Activated CD8-positive, alpha-beta memory T cell treated with anti-CD3 and anti-CD28 coated beads for 48 hours (primary cell): ENCODE results near the gene CEMIP2.
A peak's percentile ranks its signal among the peaks of the same experiment; 100 is the strongest.
"Not testable (repeated sequence)": the region's sequence is repeated elsewhere in the genome, so short reads cannot be mapped to it uniquely, and the experiment has no call there.

ENCODE experiments used
- DNase-seq, 3 experiments: peaks; one replicate each; pipeline ENCODE4 v3.0.0-alpha.2; 2020; ENCODE audit warnings: low read depth in 2 of 3, low spot score in 2 of 3

CEMIP2 gene

GRCh38 chr9:71768388-71769174 lies at the start of gene CEMIP2:
TSS of gene CEMIP2 (minus strand) at chr9:71768513. CDS start at chr9:71750373, 18,140 bp downstream.
- peak; percentile 64 to 81 (median 71) for DNase-seq

- DNase-seq = no peak
Observed at GRCh38 chr9:71816916-71817451, 48.7 kb upstream of the CEMIP2 start.

GRCh38 chr9:71814815-71815214 lies 46.5 kb upstream of the CEMIP2 start:
- DNase-seq = no peak

DNA sequence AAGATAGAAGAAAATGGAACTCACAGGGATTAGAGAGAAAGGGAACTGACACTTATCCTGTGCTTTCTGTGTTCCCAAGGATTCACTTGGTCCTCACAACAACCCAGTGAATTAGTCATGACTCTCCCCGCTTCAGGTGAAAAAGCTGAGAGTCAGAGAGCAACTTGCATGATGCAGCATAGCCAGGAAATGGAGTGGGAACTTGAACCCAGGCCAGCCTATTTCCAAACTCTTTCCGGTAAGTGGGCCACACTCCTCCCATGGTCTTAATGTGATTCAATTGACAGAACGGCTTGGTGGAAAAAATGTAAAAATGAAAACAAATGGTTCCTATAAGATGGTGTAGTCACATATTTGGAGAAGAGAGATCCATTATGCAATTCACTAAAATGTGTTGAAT lies 45.9 kb upstream of the CEMIP2 start:
- no peak for DNase-seq

DNA sequence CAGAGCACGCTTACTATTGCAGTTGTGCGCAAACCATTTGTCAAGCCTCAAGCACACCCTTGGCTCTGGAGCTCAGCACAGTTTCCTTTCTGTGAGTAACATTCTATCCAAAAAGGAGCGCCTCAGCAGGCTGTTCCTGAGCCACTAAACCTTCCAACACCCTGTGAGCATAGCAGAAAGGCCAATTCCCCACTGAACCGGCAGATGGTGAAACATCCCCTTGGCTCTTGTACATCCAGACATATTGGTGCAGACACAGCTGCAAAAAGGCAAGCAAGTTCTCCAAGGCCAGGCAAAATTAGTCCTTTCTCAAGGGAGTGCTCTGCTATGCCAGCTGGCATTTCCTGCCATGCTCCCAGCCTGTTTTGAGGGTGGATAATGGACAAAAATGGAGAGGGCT lies 44.1 kb upstream of the CEMIP2 start:
- DNase-seq = no peak

- DNase-seq = no peak
Observed at GRCh38 chr9:71808068-71808467, 39.8 kb upstream of the CEMIP2 start.

DNA sequence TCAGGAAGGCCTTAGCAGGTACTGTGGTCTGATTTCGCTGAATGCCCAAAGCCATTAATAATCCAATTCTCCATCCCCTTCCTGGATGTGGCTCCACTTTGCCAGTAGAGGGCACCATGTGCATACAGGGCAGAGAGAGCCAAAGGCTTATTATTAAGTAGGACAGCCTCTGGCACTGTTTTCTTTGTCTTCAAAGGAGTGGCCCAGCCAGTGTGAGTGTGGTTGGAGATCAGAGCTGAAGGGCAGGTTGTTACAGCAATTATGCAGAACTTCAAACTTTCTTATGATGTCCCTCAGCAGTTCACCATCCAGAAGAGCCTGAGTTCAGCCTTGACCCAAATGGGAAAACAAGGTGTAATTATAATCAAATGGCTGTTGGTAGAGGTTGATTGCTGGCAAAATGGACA lies 38.6 kb upstream of the CEMIP2 start:
- DNase-seq = no peak

DNA sequence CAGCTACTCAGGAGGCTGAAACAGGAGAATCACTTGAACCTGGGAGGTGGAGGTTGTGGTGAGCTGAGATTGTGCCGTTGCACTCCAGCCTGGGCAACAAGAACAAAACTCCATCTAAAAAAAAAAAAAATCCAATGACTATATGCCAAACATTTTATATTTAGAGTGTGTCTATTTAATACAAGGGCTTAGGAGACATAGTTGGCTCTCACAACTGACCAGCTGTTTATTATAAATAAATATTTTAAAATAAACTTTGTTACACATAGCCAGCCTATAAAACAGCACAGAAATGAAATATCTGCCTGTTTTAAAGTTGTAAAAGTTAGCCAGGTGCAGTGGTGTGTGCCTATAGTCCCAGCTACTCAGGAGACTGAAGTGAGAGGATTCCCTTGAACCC lies 36.8 kb upstream of the CEMIP2 start:
- not testable (repeated sequence) for DNase-seq

DNA sequence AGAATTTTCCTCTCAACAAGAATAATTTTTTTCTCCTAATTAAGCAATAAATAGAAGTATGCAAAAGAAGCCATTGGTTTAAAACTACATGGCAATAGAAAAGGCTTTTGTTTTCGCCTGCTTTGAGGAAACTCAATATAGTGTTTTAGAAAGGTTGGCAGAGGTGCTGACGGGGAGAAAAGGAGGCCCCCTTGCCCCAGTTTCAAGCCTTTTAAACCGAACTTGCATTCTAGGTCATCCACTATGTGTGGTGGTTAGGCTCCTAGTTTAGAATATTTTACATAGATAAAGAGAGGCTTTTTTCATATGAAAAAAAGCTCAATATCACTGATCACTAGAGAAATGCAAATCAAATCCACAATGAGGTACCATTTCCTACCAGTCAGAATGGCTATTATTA lies 33.5 kb upstream of the CEMIP2 start:
- DNase-seq = no peak

- DNase-seq = no peak
Observed at GRCh38 chr9:71797266-71797665, 29.0 kb upstream of the CEMIP2 start.

DNA sequence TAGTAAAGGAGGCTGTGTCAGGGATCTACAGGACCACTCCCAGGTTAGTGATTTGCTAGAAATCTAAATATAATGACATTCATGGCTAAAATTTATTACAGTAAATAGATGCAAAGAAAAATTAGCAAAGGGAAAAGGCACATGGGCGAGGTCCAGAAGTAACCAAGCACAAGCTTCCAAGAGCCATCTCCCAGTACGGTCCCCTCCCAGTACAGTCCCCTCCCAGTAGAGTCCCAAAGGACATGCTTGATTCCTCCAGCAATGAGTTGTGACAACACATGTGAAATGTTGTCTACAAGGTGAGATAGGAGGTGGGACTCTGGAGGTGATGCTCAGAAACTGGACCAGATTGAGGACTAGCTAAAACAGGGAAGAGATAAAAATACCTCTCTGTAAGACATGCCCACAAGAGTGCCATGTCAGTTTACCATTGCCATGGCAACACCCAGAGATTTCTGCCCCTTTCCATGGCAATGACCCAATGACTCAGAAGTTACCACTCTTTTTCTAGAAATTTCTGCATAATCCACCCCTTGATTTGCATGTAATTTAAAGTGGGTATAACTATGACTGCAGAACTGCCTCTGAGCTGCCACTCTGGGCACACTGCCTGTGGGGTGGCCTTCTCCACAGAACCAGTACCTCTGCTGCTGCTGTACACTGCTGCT lies 27.9 kb upstream of the CEMIP2 start:
- DNase-seq = no peak

DNA sequence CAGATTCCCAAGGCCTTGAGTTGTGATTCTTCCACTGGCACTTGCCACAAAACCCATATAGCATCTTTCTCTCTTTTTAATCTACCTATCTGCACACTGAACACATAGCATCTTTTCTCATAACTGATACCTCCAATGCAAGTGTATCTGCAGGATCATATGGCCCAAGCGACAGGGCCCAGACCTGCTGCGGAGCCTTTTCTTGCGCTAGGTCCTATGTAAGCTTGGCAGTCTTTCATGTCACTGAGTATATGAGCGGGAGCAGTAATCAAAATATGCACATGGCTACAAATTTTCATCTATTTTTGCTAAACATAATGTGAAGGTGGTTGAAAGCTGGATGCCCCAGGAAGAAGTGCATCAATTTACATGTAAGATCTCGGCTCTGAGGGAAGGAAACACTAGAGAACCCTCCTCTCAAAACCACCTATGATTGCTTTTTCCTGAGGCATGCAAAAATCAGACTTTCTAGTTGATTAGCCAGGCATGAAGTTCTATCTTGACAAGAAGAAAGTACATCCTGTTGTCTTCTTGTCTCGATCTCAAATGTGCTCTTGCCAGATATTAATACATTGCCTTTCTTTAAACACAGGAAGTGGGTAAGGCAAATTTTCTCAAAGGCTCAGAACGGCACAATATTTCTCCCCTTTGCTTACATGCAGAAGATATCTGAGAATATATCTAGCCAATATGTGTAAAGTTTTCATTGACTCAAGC lies 26.9 kb upstream of the CEMIP2 start:
- no peak for DNase-seq

DNA sequence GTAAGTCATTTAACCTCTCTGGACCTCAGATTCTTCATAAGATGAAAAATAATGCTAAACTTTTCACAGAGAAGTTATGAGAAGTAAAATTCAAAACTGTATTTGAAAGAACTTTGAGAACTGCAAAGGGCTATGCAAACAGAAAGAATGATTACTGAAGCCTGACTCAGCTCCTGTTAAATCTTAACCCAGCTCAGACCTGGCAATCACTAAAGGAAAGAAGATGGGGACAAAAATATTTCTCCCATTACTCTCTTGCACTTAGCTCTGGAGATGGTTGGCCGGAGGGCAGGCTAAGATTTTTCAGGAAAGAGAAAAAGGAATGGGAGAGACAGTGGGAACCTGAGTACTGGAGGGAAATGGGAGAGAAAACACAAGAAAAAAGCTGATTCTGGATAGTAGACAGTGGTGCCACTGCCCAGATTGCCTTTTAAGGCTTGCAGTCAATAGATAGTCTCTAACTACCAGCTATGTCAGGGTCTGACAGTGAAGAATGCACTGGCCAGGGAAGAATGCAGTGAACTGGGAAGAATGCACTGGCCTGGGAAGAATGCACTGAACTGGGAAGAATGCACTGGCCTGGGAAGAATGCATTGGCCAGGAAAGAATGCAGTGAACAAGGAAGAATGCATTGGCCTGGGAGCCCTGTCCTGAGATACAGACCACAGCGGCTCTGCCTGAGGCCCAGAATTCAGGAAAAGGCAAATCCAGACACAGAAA lies 25.2 kb upstream of the CEMIP2 start:
- DNase-seq = no peak

- no peak for DNase-seq
Observed at GRCh38 chr9:71791875-71792274, 23.6 kb upstream of the CEMIP2 start.

DNA sequence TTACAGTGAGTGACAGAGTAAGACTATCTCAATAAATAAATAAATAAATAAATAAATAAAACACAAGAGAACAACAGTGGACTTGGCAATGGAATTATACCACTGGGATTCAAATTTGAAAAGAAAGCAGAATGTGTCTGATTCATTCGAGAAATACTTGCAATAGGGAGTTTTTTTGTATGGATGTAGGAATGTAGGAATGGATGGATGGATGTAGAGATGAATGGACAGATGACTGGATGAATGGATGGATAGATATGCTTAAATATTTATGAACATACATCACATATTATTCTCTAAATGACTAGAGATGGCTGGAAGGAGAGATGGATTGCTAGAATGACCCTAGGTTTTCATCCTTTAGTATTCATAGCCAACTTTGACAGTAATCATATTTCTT lies 22.0 kb upstream of the CEMIP2 start:
- no peak for DNase-seq

GRCh38 chr9:71783120-71783523 lies 14.8 kb upstream of the CEMIP2 start:
- peak in 2 of 3 experiments; percentile 46 to 62 for DNase-seq

DNA sequence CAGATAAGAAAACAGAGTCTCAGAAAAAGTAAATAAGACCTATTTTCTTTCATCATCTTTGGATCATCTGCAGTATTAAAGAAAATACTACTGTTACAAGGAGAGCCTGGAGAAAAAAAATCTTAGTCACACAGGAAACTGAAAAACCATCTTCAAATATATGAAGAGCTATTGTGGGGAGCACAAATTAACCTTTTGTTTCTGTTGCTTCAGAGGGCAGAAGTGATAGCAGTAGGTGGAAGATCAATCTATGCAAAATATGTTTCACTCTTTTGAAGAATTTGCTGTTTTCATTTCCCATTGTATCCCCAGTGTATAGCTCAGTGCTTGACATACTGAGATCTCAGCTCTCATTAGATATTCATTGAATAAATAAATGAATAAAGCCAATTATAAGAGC lies 13.1 kb upstream of the CEMIP2 start:
- DNase-seq = no peak

- DNase-seq = no peak
Observed at GRCh38 chr9:71780953-71781352, 12.6 kb upstream of the CEMIP2 start.

GRCh38 chr9:71778085-71778484 lies 9.8 kb upstream of the CEMIP2 start:
- no peak for DNase-seq

DNA sequence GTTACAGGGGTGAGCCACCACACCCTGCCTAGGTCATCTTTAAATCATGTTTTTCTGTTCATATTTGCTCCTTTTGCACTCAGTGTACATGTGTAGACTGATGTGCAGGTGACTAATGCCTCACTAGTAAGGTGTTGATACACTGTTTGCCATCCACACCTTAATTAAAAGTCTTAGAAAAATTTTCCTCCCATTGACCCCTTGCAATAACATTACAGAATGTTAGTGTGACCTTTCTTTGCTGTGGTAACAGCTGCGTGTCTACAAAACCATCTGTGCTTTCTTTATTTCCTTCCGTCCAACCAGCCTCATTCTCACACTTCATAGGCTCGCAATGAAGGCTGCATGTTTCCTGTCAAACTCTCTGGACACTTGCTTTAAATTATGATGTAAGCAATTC lies 6.6 kb upstream of the CEMIP2 start:
- DNase-seq = no peak

DNA sequence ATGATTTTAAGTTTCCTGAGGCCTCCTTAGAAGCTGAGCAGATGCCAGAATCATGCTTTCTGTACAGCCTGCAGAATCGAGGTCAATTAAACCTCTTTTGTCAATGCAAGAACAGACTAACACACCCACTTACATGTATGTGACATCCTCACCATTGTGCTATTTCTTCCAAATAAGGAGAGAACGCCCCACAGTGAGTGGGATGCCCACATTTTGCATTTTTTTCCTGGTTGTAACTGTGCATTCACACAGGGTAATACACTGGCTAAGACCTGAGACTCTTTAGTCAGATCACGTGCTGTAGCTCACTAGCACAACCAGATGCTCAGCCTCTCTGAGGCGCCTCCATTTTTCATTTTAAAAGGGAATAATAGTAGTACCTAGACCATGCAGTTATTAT lies 4.4 kb upstream of the CEMIP2 start:
- no peak for DNase-seq
